Measurements from ENCODE around the gene RBM47.

The RBM47 gene

GRCh38 chr4:40515037-40515397 lies 114.6 kb downstream of the RBM47 start:
- TF ChIP-seq CTCF (IDR thresholded peaks at IDR 0.05) = no peak

- TF ChIP-seq CTCF (IDR thresholded peaks at IDR 0.05) = no peak
Observed at GRCh38 chr4:40514497-40514951, 115.1 kb downstream of the RBM47 start.

GRCh38 chr4:40511036-40511614 lies 118.5 kb downstream of the RBM47 start:
- TF ChIP-seq CTCF (IDR thresholded peaks at IDR 0.05) = no peak

- TF ChIP-seq CTCF (IDR thresholded peaks at IDR 0.05) = no peak
Observed at GRCh38 chr4:40507977-40508376, 121.7 kb downstream of the RBM47 start.

- no peak for TF ChIP-seq CTCF (IDR thresholded peaks at IDR 0.05)
Observed at GRCh38 chr4:40506492-40506891, 123.2 kb downstream of the RBM47 start.

GRCh38 chr4:40506066-40506465 lies 123.6 kb downstream of the RBM47 start:
- no peak for TF ChIP-seq CTCF (IDR thresholded peaks at IDR 0.05)

- no peak for TF ChIP-seq CTCF (IDR thresholded peaks at IDR 0.05)
Observed at GRCh38 chr4:40502934-40503333, 126.7 kb downstream of the RBM47 start.

- no peak for TF ChIP-seq CTCF (IDR thresholded peaks at IDR 0.05)
Observed at GRCh38 chr4:40502220-40502619, 127.4 kb downstream of the RBM47 start.

Data from LNCAP (cell line).